ENCODE results near the gene TBATA. TPM values are rescaled to one million over a fixed set of nuclear protein-coding genes. Genes with fewer than 3 reads are reported as not detected.

Gene TBATA
- total RNA-seq, 1 donor from 2014 or later: not detected

DNA sequence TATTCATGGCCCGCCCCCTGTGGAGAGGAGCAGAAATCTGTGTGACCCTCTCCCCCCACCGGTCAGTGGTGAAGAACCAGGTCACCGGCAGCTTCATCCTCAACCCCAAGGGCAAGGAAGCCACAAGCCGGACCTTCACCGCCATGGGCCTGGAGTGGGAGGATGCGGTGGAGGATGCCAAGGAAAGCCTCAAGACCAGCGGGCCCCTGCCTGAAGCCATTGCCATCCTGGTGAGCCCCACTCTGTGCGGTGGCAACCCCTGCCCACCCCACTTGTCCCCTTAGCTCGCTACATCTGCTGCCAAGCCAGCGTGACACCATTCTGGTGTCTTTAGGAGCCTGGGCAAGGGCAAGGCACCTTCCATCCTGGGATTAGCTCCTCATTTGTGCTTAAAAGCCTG lies 35.4 kb downstream of the TBATA start:
- H3K4me1 ChIP-seq: peaks cover 3% of the 10 kb centered on the region
- intact Hi-C loops (cut with DNase I): no loop called here

DNA sequence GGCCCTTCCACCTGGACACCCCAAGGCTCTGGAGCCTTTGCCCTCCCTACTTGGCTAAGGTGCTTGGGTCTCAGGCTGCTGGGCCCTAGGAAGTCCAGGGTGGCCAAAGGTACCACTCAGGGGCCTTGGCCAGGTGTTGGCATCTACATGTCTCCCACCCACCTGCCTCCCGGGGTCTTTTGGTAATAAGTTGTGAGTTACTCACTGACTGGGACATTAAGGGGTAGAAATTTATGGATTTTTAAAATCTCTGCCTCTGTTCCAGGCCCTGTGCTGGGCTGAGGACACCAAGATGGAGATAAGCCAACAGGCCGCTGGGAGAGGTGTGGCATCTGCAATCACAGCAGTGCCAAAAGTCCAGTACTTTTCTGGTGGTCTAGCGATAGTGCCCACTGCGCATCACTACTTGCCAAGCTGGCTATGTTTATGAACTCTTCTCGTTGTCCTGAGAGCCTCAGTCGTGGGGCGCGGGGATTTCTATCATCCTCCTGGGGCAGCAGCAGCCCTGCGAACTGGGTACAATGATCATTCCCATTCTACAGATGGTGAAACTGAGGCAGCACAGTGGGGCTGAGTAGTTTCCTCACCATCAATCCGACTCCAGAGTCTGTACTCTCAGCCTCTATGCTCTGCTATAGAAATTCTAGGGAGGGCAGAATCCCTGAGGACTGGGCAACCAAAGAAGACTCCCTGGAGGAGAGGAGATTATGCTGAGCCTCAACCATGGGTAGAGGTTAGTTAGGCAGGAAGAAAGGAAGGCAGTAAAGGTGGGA lies 36.2 kb downstream of the TBATA start:
- H3K4me3 ChIP-seq: no peak overlapping the region
- TF ChIP-seq, protein P1, sequence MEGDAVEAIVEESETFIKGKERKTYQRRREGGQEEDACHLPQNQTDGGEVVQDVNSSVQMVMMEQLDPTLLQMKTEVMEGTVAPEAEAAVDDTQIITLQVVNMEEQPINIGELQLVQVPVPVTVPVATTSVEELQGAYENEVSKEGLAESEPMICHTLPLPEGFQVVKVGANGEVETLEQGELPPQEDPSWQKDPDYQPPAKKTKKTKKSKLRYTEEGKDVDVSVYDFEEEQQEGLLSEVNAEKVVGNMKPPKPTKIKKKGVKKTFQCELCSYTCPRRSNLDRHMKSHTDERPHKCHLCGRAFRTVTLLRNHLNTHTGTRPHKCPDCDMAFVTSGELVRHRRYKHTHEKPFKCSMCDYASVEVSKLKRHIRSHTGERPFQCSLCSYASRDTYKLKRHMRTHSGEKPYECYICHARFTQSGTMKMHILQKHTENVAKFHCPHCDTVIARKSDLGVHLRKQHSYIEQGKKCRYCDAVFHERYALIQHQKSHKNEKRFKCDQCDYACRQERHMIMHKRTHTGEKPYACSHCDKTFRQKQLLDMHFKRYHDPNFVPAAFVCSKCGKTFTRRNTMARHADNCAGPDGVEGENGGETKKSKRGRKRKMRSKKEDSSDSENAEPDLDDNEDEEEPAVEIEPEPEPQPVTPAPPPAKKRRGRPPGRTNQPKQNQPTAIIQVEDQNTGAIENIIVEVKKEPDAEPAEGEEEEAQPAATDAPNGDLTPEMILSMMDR (IDR thresholded peaks at IDR 0.05): no peak
- DNase-seq: peak; percentile 40
- peaks cover 1% of the 10 kb centered on the region for H3K4me1 ChIP-seq
- no peak for ATAC-seq
- H3K27me3 ChIP-seq: no peaks in the 10 kb centered on the region
- intact Hi-C loops (cut with DNase I): no loop called here
- H3K9me3 ChIP-seq: no peaks in the 10 kb centered on the region
- H3K36me3 ChIP-seq: no peaks in the 10 kb centered on the region
- H3K27ac ChIP-seq: no peak overlapping the region

More for the DNA sequence above, 35.4 kb downstream of the TBATA start:
- DNase-seq (peak; percentile 62), ATAC-seq (no peak)
- Histone ChIP-seq H3K4me3 (no peak overlapping the region), H3K36me3 (no peaks in the 10 kb centered on the region), H3K27ac (no peak overlapping the region), H3K27me3 (no peaks in the 10 kb centered on the region), H3K9me3 (no peaks in the 10 kb centered on the region)
- TF ChIP-seq, protein P1 (IDR thresholded peaks at IDR 0.05): no peak

DNA sequence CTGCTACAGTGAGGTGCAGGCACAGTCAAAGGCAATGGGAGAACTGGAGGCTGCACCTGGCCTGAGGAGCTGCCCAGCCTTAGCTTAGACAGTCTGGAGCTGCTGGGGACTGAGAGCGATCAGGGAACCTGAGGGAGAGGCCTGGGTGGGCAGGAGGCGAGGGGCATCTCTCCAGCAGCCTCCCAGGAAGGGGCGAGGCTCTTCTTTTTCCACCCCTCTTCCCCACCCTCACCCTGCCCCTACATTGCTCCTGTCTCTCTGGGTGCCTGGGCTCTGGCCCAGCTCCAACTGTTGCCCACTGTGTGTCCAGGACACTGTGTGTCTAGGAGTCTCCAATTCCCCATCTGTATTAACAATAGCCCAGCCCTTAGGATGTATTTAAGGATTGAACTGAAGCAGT lies 36.9 kb downstream of the TBATA start:
- DNase-seq (peak; percentile 45), ATAC-seq (no peak)
- intact Hi-C loops (cut with DNase I): no loop called here
- TF ChIP-seq, protein P1 (IDR thresholded peaks at IDR 0.05): no peak
- H3K4me3 ChIP-seq: no peak overlapping the region
- peaks cover 1% of the 10 kb centered on the region for H3K4me1 ChIP-seq
- H3K9me3 ChIP-seq: no peaks in the 10 kb centered on the region
- H3K36me3 ChIP-seq: no peaks in the 10 kb centered on the region
- no peak overlapping the region for H3K27ac ChIP-seq
- no peaks in the 10 kb centered on the region for H3K27me3 ChIP-seq

DNA sequence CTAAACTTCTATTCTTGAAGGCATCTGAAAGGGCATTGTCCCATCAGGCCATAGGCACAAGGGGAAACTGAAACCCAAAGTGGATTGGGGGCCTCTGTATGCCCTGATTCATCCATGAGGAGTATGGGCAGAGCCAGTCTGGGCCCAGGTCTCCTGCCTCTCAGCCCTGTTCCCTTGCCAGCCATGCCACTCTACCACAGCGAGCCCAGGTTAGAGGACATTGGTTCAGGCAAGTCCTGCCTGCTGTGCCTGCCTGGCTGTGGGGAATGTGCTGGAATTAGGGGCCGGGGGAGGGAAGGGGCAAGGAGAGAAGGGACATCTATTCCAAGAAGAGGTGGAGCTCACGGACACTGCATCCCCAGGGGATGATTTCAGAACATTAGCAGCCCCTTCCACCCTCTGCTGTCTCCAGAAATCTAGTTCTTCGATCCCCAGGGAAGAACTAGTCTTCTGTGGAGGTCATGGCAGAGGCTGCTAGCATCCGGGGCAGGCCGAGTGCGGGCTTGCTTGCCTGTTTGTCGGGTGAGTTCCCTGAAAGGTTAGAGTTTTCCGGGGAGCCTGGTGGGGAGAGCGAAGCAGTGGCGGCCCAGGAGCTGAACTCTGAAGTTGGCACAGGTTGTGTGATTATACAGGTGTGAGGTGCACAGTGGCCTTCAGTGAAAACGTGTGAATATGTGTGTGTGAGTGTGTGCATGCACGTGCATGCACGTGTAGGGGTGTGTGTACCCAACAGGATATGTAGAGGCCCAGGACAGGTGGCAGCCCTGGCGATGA lies 37.8 kb downstream of the TBATA start:
- ATAC-seq (no peak), DNase-seq (peak; percentile 48)
- TF ChIP-seq, protein P1 (IDR thresholded peaks at IDR 0.05): no peak
- Histone ChIP-seq H3K36me3 (no peaks in the 10 kb centered on the region), H3K9me3 (no peaks in the 10 kb centered on the region), H3K4me1 (peaks cover 8% of the 10 kb centered on the region), H3K27ac (no peak overlapping the region), H3K27me3 (no peaks in the 10 kb centered on the region), H3K4me3 (no peak overlapping the region)
- intact Hi-C loops (cut with DNase I): no loop called here

DNA sequence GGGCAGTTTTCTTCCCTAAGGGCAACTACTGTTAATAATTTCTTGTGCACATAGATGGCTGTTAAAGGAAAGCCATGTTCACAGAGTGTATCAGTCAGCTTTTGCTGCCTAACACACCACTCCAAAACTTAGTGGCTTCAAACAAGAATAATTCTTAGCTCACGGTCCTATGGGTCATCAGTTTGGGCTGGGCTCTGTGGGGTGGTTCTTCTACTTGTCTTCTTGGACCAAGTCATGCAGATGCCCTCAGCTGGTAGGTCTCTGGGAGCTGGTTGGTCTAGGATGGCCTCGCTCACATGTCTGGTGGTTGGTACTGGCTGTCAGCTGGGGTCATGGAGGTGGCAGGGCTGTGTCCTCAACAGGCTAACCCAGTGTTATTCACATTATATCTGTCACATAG lies 39.6 kb downstream of the TBATA start:
- TF ChIP-seq, protein P1 (IDR thresholded peaks at IDR 0.05): no peak
- DNase-seq (no peak), ATAC-seq (no peak)

More for the DNA sequence above, 39.6 kb downstream of the TBATA start:
- intact Hi-C loops (cut with DNase I): no loop called here
- peaks cover 14% of the 10 kb centered on the region for H3K4me1 ChIP-seq
- H3K27me3 ChIP-seq: no peaks in the 10 kb centered on the region
- no peak overlapping the region for H3K4me3 ChIP-seq
- H3K27ac ChIP-seq: no peak overlapping the region
- H3K36me3 ChIP-seq: no peaks in the 10 kb centered on the region
- H3K9me3 ChIP-seq: no peaks in the 10 kb centered on the region

All from upper lobe of right lung (tissue), 1 donor.